WTC11 (cell line): Measurements from ENCODE around the gene FAM241A. TPM values are rescaled to one million over a fixed set of nuclear protein-coding genes. Genes with fewer than 3 reads are reported as not detected.

ENCODE experiments used
- ATAC-seq: fragments of 200-7000 bp; cut with Tn5 transposase; 2 replicates; pipeline ENCODE4 v1.10.0; 2021; ENCODE audit warnings: mild to moderate bottlenecking, moderate library complexity
- CTCF ChIA-PET: fragments of 300-600 bp; sonication (Branson Sonifier 250); formaldehyde crosslinking; loops from one replicate; lab custom pipeline; 2021; ENCODE audit warnings: antibody characterized with exemption; lab: Charles Lee
- POLR2A ChIA-PET: fragments of 350-600 bp; sonication (Branson Sonifier 250); formaldehyde crosslinking; loops from one replicate; lab custom pipeline; 2021; ENCODE audit warnings: antibody characterized with exemption; lab: Charles Lee
- DNase-seq: peaks from one replicate; pipeline ENCODE4 v3.0.0; 2021; ENCODE audit warnings: low spot score
- H3K27ac Mint-ChIP-seq: 2 replicates; pipeline ENCODE4 v1.8.0; 2021; ENCODE audit warnings: mixed read lengths
- H3K27me3 Mint-ChIP-seq: 2 replicates; pipeline ENCODE4 v1.8.0; 2021; ENCODE audit warnings: low read depth, mild to moderate bottlenecking, moderate library complexity, mixed read lengths
- H3K36me3 Mint-ChIP-seq: 2 replicates; pipeline ENCODE4 v1.8.0; 2021; ENCODE audit warnings: mixed read lengths
- H3K4me1 Mint-ChIP-seq: 2 replicates; pipeline ENCODE4 v1.8.0; 2022; ENCODE audit warnings: mixed read lengths
- H3K4me3 Mint-ChIP-seq: 2 replicates; pipeline ENCODE4 v1.8.0; 2021; ENCODE audit warnings: mild to moderate bottlenecking, moderate library complexity, mixed read lengths
- H3K9me3 Mint-ChIP-seq: 2 replicates; pipeline ENCODE4 v1.8.0; 2021; ENCODE audit warnings: mixed read lengths
- ARID4B ChIP-seq: sonication (generic); formaldehyde crosslinking; IDR thresholded peaks from 2 replicates; pipeline ENCODE4 v1.8.0; 2023; ENCODE audit warnings: missing genetic modification reagents, mild to moderate bottlenecking, borderline replicate concordance
- ATF1 ChIP-seq: sonication (generic); formaldehyde crosslinking; IDR thresholded peaks from 2 replicates; pipeline ENCODE4 v1.8.1; 2023; ENCODE audit warnings: mild to moderate bottlenecking, moderate library complexity, missing genetic modification reagents
- ATF6 ChIP-seq: sonication (generic); formaldehyde crosslinking; IDR thresholded peaks from 2 replicates; pipeline ENCODE4 v1.8.1; 2023; ENCODE audit warnings: mild to moderate bottlenecking, missing genetic modification reagents
- CREB1 ChIP-seq: sonication (generic); formaldehyde crosslinking; IDR thresholded peaks from 2 replicates; pipeline ENCODE4 v1.8.0; 2023; ENCODE audit warnings: mild to moderate bottlenecking, missing genetic modification reagents
- CTCF ChIP-seq: fragments of 200-600 bp; IDR thresholded peaks from 2 replicates; pipeline ENCODE4 v1.8.0; 2022; ENCODE audit warnings: antibody characterized with exemption
- ETV6 ChIP-seq: sonication (generic); formaldehyde crosslinking; IDR thresholded peaks from 2 replicates; pipeline ENCODE4 v1.8.1; 2022; ENCODE audit warnings: mild to moderate bottlenecking, missing genetic modification reagents
- GRHL2 ChIP-seq: fragments of 250-450 bp; sonication (Bioruptor Pico); IDR thresholded peaks from 2 replicates; pipeline ENCODE4 v1.8.0; 2022; ENCODE audit warnings: mild to moderate bottlenecking, moderate library complexity; ENCODE audit not compliant: insufficient replicate concordance, severe bottlenecking
- JUN ChIP-seq: sonication (generic); formaldehyde crosslinking; IDR thresholded peaks from 2 replicates; pipeline ENCODE4 v1.8.0; 2023; ENCODE audit warnings: mild to moderate bottlenecking, missing genetic modification reagents
- NFATC4 ChIP-seq: fragments of 250-450 bp; sonication (Bioruptor Pico); IDR thresholded peaks from 2 replicates; pipeline ENCODE4 v1.9.0; 2021; ENCODE audit warnings: mild to moderate bottlenecking
- PRDM15 ChIP-seq: sonication (generic); formaldehyde crosslinking; IDR thresholded peaks from 2 replicates; pipeline ENCODE4 v1.8.0; 2022; ENCODE audit warnings: missing genetic modification reagents
- SMAD4 ChIP-seq: sonication (generic); formaldehyde crosslinking; IDR thresholded peaks from 2 replicates; pipeline ENCODE4 v1.8.0; 2022; ENCODE audit warnings: mild to moderate bottlenecking, missing genetic modification reagents
- TCF7 ChIP-seq: sonication (generic); formaldehyde crosslinking; IDR thresholded peaks from 2 replicates; pipeline ENCODE4 v1.8.0; 2022; ENCODE audit warnings: mild to moderate bottlenecking, low read depth, missing genetic modification reagents, moderate library complexity
- TP53 ChIP-seq: sonication (generic); formaldehyde crosslinking; IDR thresholded peaks from 2 replicates; pipeline ENCODE4 v1.8.1; 2023; ENCODE audit warnings: mild to moderate bottlenecking, missing genetic modification reagents
- ZBTB21 ChIP-seq: sonication (generic); formaldehyde crosslinking; IDR thresholded peaks from 2 replicates; pipeline ENCODE4 v1.8.1; 2023; ENCODE audit warnings: mild to moderate bottlenecking, missing genetic modification reagents, borderline replicate concordance
- ZNF232 ChIP-seq: sonication (generic); formaldehyde crosslinking; IDR thresholded peaks from 2 replicates; pipeline ENCODE4 v1.8.0; 2022; ENCODE audit warnings: mild to moderate bottlenecking, missing genetic modification reagents
- ZNF263 ChIP-seq: sonication (generic); formaldehyde crosslinking; IDR thresholded peaks from 2 replicates; pipeline ENCODE4 v1.8.1; 2022; ENCODE audit warnings: low read depth, mild to moderate bottlenecking, moderate library complexity, missing genetic modification reagents
- ZNF423 ChIP-seq: fragments of 250-450 bp; sonication (Bioruptor Pico); IDR thresholded peaks from 2 replicates; pipeline ENCODE4 v2.1.2; 2022; ENCODE audit warnings: mild to moderate bottlenecking, moderate library complexity
- total RNA-seq: library from RNA; stranded (reverse); gene quantifications from 3 replicates; pipeline ENCODE4 v1.2.3, GENCODE V29; 2021
- TF ChIP-seq, protein P1 (sequence below): sonication (generic); formaldehyde crosslinking; IDR thresholded peaks from 2 replicates; pipeline ENCODE4 v1.8.0; 2022; ENCODE audit warnings: mild to moderate bottlenecking, missing genetic modification reagents

Gene FAM241A
- total RNA-seq, 1 experiment from 2014 or later: 0.22 TPM

GRCh38 chr4:112213856-112214255 lies 68.6 kb downstream of the FAM241A start:
- ATAC-seq (no peak), DNase-seq (no peak)
- H3K4me3 Mint-ChIP-seq: no peak overlapping the region
- H3K4me1 Mint-ChIP-seq: no peaks in the 10 kb centered on the region
- no peak overlapping the region for H3K27ac Mint-ChIP-seq
- POLR2A ChIA-PET: no interaction called here
- H3K9me3 Mint-ChIP-seq: peaks cover 13% of the 10 kb centered on the region
- H3K36me3 Mint-ChIP-seq: peaks cover 5% of the 10 kb centered on the region; the same call in 1 of the 2 replicates
- CTCF ChIA-PET: interaction anchor here (1.9 kb wide), 1 partner anchor 114 kb away, joined by 5 read pairs; no protein-coding TSS in a partner anchor
- H3K27me3 Mint-ChIP-seq: no peaks in the 10 kb centered on the region
- TF ChIP-seq ARID4B (CRISPR knock-in tag): no peak
- TF ChIP-seq ZNF423 (CRISPR knock-in tag): no peak
- no peak for TF ChIP-seq ATF1 (CRISPR knock-in tag)
- no peak for TF ChIP-seq ZNF263 (CRISPR knock-in tag)
- TF ChIP-seq TP53: no peak
- no peak for TF ChIP-seq CREB1 (CRISPR knock-in tag)
- no peak for TF ChIP-seq JUN
- no peak for TF ChIP-seq ETV6 (CRISPR knock-in tag)
- no peak for TF ChIP-seq ZBTB21 (CRISPR knock-in tag)
- no peak for TF ChIP-seq ZNF232 (CRISPR knock-in tag)

GRCh38 chr4:112214390-112215264 lies 69.4 kb downstream of the FAM241A start:
- Mint-ChIP-seq H3K4me1 (no peaks in the 10 kb centered on the region), H3K4me3 (no peak overlapping the region), H3K36me3 (peaks cover 5% of the 10 kb centered on the region; the same call in 1 of the 2 replicates), H3K9me3 (peaks cover 12% of the 10 kb centered on the region), H3K27ac (no peak overlapping the region), H3K27me3 (no peaks in the 10 kb centered on the region)
- ChIA-PET POLR2A (no interaction called here), CTCF (interaction anchor here (1.0 to 1.9 kb wide), 2 partner anchors 34 to 115 kb away, joined by 3 to 5 read pairs; no protein-coding TSS in a partner anchor)
- DNase-seq (no peak), ATAC-seq (no peak)
- no peak for TF ChIP-seq PRDM15
- no peak for TF ChIP-seq NFATC4 (CRISPR knock-in tag)
- TF ChIP-seq TCF7 (CRISPR knock-in tag): no peak
- no peak for TF ChIP-seq ZNF232 (CRISPR knock-in tag)
- no peak for TF ChIP-seq CTCF
- TF ChIP-seq SMAD4 (CRISPR knock-in tag): no peak
- TF ChIP-seq, protein P1, sequence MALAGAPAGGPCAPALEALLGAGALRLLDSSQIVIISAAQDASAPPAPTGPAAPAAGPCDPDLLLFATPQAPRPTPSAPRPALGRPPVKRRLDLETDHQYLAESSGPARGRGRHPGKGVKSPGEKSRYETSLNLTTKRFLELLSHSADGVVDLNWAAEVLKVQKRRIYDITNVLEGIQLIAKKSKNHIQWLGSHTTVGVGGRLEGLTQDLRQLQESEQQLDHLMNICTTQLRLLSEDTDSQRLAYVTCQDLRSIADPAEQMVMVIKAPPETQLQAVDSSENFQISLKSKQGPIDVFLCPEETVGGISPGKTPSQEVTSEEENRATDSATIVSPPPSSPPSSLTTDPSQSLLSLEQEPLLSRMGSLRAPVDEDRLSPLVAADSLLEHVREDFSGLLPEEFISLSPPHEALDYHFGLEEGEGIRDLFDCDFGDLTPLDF (CRISPR knock-in tag): no peak
- no peak for TF ChIP-seq GRHL2 (CRISPR knock-in tag)
- TF ChIP-seq ATF6: no peak
